Activated naive CD8-positive, alpha-beta T cell (primary cell): Measurements from ENCODE around the gene PPHLN1.

Source experiments
- H3K27ac Mint-ChIP-seq: one replicate; pipeline ENCODE4 v1.8.0; 2021; ENCODE audit warnings: mixed read lengths
- H3K27me3 Mint-ChIP-seq: one replicate; pipeline ENCODE4 v1.8.0; 2021; ENCODE audit warnings: mixed read lengths
- H3K36me3 Mint-ChIP-seq: one replicate; pipeline ENCODE4 v1.8.0; 2021; ENCODE audit warnings: mixed read lengths
- H3K4me1 Mint-ChIP-seq: one replicate; pipeline ENCODE4 v1.8.0; 2021; ENCODE audit warnings: low read depth, mixed read lengths
- H3K4me3 Mint-ChIP-seq: one replicate; pipeline ENCODE4 v1.8.0; 2021; ENCODE audit warnings: mild to moderate bottlenecking, mixed read lengths
- H3K9me3 Mint-ChIP-seq: one replicate; pipeline ENCODE4 v1.8.0; 2021; ENCODE audit warnings: low read depth, mixed read lengths

PPHLN1 gene

GRCh38 chr12:42462486-42462885 lies 136.5 kb downstream of the PPHLN1 start:
- Mint-ChIP-seq H3K27ac (no peak overlapping the region), H3K36me3 (no peaks in the 10 kb centered on the region), H3K27me3 (peaks cover 17% of the 10 kb centered on the region), H3K4me1 (no peaks in the 10 kb centered on the region), H3K9me3 (no peaks in the 10 kb centered on the region), H3K4me3 (no peak overlapping the region)

- Mint-ChIP-seq H3K27me3 (peaks cover 23% of the 10 kb centered on the region), H3K27ac (no peak overlapping the region), H3K4me3 (no peak overlapping the region), H3K9me3 (no peaks in the 10 kb centered on the region), H3K36me3 (no peaks in the 10 kb centered on the region), H3K4me1 (peaks cover 5% of the 10 kb centered on the region)
These were observed 137.7 kb downstream of the PPHLN1 start for GRCh38 chr12:42463671-42464070.

DNA sequence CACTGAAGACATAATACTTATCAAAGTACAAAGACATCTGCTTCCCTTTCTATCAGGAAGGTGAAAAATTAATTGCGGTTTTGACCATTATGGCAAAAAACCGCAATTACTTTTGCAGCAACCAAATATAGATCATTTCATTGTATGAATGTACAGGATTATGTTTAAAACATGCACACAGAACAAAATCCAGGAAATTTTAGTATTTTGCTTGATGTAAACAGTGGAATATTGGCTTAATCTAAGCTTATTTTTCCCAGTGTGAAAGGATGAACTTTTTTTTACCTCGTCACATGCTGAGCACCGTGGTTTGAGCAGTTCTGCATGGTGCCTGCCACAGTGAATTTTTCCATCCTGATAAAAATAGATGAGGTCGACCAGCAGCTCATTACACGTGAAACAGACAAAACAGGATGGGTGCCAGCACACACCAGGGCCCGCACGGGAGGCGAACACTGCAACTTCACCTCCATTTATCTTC lies 142.4 kb downstream of the PPHLN1 start:
- H3K27me3 Mint-ChIP-seq, result peaks cover 26% of the 10 kb centered on the region
- H3K27ac Mint-ChIP-seq, result no peak overlapping the region
- no peaks in the 10 kb centered on the region for H3K9me3 Mint-ChIP-seq
- no peak overlapping the region for H3K4me3 Mint-ChIP-seq
- peaks cover 14% of the 10 kb centered on the region for H3K4me1 Mint-ChIP-seq
- H3K36me3 Mint-ChIP-seq, result peaks cover 2% of the 10 kb centered on the region

DNA sequence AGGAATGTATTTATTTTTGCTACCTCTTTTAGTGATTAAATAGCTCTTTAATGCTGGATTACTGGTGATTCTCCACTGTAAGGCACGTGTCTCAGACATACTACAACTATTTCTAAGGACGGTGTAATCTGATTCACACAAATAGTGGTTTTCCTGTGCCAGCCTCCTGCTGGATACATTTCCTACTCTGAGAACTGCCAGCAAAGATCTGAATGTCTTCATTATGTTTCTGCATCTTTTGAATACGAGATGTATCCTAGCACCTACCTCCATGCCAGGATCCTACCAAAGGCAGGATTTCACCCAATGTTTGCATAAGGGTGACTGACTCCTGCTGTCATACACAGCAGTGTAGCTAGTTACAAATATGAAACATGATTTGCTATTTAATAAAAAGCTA lies 143.0 kb downstream of the PPHLN1 start:
- no peak overlapping the region for H3K4me3 Mint-ChIP-seq
- H3K27ac Mint-ChIP-seq, result no peak overlapping the region
- peaks cover 2% of the 10 kb centered on the region for H3K36me3 Mint-ChIP-seq
- H3K9me3 Mint-ChIP-seq, result no peaks in the 10 kb centered on the region
- peaks cover 14% of the 10 kb centered on the region for H3K4me1 Mint-ChIP-seq
- peaks cover 26% of the 10 kb centered on the region for H3K27me3 Mint-ChIP-seq

DNA sequence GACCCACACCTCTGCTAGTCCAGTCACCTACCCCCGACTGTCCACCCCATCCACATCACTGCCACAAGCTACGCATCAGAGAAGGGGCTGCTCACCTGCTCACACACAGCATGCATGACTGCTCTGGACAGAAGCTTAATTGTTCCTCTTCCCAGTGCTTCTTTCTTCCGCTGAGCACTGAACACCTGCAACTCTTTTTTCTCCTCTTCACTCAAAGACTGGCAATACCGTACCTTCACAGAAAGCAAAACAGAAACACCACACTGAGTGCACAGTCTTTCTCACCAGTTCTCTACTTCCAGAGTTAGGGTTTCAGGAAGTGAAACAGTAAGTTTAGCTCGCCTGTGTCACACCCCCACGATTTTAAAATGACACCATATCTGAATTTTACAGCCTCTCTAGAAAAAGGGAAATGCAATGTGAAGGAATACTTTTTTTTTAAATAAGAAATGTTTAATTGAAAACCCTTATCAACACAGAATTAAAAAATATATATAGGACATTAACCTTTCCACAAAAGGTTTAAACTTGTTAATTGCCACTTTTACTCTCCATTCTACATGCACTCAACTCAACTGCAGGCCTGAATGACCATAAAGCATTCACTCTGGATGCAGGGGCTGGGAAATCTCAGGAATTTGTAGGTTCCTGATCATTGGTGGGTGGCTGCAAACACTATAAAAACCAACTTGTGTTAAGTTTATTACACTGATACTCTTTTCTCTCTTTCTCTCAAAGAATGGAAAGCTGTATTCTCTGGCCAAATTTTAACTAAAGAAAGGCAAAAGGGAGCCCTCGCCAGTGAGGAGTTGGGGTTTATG lies 143.6 kb downstream of the PPHLN1 start:
- Mint-ChIP-seq H3K27ac (peak overlapping the region; percentile 6), H3K4me1 (peaks cover 14% of the 10 kb centered on the region), H3K4me3 (peak overlapping the region; percentile 18), H3K27me3 (peaks cover 26% of the 10 kb centered on the region), H3K9me3 (no peaks in the 10 kb centered on the region), H3K36me3 (peaks cover 2% of the 10 kb centered on the region)

- Mint-ChIP-seq H3K4me1 (peaks cover 14% of the 10 kb centered on the region), H3K4me3 (no peak overlapping the region), H3K27ac (no peak overlapping the region)
These were observed 146.4 kb downstream of the PPHLN1 start for GRCh38 chr12:42472376-42472775.

GRCh38 chr12:42473130-42473529 lies 147.2 kb downstream of the PPHLN1 start:
- Mint-ChIP-seq H3K4me1 (peaks cover 14% of the 10 kb centered on the region), H3K36me3 (peaks cover 2% of the 10 kb centered on the region), H3K9me3 (no peaks in the 10 kb centered on the region), H3K4me3 (no peak overlapping the region), H3K27ac (no peak overlapping the region), H3K27me3 (peaks cover 25% of the 10 kb centered on the region)

More at GRCh38 chr12:42472376-42472775, 146.4 kb downstream of the PPHLN1 start:
- no peaks in the 10 kb centered on the region for H3K9me3 Mint-ChIP-seq
- H3K27me3 Mint-ChIP-seq, result peaks cover 23% of the 10 kb centered on the region
- H3K36me3 Mint-ChIP-seq, result peaks cover 2% of the 10 kb centered on the region

DNA sequence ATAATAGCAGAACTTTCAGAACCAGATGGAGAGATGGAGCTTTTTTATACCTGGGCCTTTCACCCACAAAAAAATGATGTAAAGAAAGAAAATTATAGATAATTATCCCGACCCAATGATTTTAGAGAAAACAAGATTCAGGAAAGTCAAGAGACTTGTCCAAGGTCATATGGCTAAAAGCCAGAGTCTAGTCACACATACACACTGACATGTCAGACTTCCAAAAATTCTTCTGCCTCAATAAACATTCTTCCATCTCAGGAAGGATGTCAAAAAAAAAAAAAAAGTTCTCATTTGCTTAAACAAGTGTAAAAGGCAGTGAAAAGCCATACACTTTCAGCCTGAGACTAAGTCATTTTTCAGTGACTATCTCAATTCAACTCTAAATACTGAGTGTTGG lies 147.6 kb downstream of the PPHLN1 start:
- Mint-ChIP-seq H3K9me3 (no peaks in the 10 kb centered on the region), H3K27me3 (peaks cover 24% of the 10 kb centered on the region), H3K4me3 (no peak overlapping the region), H3K27ac (no peak overlapping the region), H3K4me1 (peaks cover 10% of the 10 kb centered on the region), H3K36me3 (peaks cover 2% of the 10 kb centered on the region)

DNA sequence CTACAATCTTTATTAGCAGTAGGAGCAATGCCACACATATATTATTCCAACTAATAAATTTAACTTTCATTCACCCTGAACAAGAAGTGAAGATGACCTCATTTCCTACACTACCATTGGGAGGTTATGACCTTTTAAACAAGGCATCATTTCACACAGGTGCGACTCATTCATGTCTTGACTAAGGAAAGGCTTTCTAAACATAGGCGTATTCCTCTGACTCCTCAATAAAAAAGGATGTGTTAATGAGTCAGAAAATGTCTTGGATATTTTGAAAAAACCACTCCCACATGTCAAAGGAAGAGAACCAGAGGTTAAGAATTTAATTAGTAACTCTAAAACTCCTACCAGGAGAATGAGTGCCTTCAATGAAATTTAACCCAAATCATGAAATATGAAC lies 148.4 kb downstream of the PPHLN1 start:
- Mint-ChIP-seq H3K4me1 (peaks cover 2% of the 10 kb centered on the region), H3K27ac (no peak overlapping the region), H3K9me3 (no peaks in the 10 kb centered on the region), H3K27me3 (peaks cover 24% of the 10 kb centered on the region), H3K36me3 (peaks cover 2% of the 10 kb centered on the region), H3K4me3 (no peak overlapping the region)

- Mint-ChIP-seq H3K9me3 (no peaks in the 10 kb centered on the region), H3K27me3 (peaks cover 27% of the 10 kb centered on the region), H3K4me3 (no peak overlapping the region), H3K36me3 (peaks cover 2% of the 10 kb centered on the region), H3K4me1 (no peaks in the 10 kb centered on the region), H3K27ac (no peak overlapping the region)
These were observed 149.1 kb downstream of the PPHLN1 start for GRCh38 chr12:42475106-42475505.

DNA sequence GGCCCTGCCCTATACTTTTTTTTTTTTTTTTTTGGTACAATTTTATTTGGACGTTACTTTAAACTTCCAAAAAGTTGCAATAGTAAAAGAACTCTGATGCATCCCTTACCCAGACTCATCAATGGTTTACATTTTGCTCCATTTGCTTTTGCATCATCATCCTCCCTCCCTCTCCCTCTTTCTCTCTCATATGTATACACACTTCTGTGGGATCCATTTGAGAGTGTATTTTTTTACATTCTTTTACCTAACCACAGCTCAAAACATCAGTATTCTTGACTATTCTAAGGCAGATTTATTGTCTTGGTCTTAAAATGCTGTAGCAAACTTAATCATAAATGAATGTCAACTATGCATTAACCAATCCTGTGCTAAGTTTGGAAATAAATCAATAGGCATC lies 152.0 kb downstream of the PPHLN1 start:
- Mint-ChIP-seq H3K27ac (no peak overlapping the region), H3K9me3 (no peaks in the 10 kb centered on the region), H3K36me3 (no peaks in the 10 kb centered on the region), H3K27me3 (peaks cover 45% of the 10 kb centered on the region), H3K4me1 (peaks cover 7% of the 10 kb centered on the region), H3K4me3 (no peak overlapping the region)

GRCh38 chr12:42481368-42481767 lies 155.4 kb downstream of the PPHLN1 start:
- Mint-ChIP-seq H3K4me1 (peaks cover 14% of the 10 kb centered on the region), H3K27ac (no peak overlapping the region), H3K9me3 (no peaks in the 10 kb centered on the region), H3K4me3 (no peak overlapping the region), H3K36me3 (no peaks in the 10 kb centered on the region), H3K27me3 (peaks cover 57% of the 10 kb centered on the region)

DNA sequence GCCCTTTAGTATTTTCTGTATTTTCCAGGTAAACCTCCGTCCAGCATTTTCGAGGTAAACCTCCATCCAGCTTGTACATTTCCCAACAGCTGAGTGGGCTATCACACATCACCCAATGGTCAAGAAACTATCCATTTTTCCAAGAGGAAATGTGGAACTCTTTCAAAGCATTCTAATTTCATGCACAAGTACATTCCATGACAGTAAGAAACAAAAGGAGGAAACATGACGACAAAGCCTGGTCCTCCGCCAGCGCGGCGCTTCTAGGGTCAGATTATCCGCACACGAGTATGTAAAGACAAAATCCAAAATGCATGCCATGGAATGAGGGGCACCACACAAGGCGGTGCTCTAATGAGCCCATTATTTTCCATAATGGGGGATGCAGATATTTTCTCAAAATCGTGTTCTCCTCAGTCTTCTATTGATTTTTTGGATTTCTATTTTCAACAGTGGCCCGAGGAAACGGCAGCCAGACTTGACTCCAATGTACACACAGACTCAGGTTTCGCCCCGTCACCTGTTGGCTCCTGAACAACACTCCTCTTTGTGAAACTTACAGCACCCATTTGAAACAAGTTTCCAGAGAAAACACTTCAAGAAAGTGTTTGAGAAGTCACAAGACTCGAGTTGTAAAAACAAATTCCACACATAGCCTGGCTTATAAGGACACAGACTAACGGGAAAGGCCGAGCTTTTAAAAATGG lies 156.2 kb downstream of the PPHLN1 start:
- H3K4me3 Mint-ChIP-seq, result peak overlapping the region; percentile 74
- H3K27ac Mint-ChIP-seq, result no peak overlapping the region
- H3K27me3 Mint-ChIP-seq, result peaks cover 58% of the 10 kb centered on the region
- no peaks in the 10 kb centered on the region for H3K9me3 Mint-ChIP-seq
- peaks cover 14% of the 10 kb centered on the region for H3K4me1 Mint-ChIP-seq
- no peaks in the 10 kb centered on the region for H3K36me3 Mint-ChIP-seq

DNA sequence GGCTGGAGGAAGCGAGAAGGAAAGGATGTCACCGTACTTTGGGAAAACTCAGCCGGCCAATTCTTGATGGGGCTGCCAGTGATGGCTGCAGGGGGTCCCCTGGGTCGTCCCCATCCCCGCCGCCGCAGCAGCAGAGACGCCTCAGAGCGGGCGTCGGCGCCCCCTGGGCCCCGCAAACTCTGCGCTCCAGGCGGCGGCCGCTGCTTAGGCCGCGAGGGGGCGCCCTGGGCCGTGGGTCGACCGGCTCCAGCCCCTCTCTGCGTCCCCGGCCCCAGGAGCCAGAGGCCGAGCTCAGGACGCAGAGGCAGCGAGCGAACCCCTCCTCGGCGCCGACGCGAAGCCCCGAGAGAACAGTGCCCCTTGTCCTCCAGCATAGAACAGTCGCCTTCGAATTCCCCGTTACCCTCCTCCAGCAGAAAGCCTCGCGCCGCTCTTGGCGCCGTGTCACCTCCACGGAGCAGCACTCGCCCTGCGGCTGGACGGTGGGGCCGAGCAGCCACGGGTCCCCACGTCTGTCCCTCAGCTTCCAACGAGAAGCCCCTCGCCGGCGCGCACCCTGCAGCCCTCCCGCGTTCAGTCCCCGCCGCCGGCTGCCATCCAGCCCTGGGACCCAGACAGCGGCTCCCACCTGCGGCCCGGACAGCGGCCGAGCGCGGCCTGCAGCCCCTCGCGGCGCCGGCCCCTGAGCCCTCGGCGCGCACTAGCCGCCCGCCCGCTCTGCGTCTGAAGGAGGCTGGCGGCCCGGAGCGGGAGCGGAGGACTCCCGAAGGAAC lies 157.0 kb downstream of the PPHLN1 start:
- H3K9me3 Mint-ChIP-seq, result no peaks in the 10 kb centered on the region
- H3K36me3 Mint-ChIP-seq, result no peaks in the 10 kb centered on the region
- peaks cover 14% of the 10 kb centered on the region for H3K4me1 Mint-ChIP-seq
- H3K4me3 Mint-ChIP-seq, result peak overlapping the region; percentile 74
- peaks cover 60% of the 10 kb centered on the region for H3K27me3 Mint-ChIP-seq
- no peak overlapping the region for H3K27ac Mint-ChIP-seq

DNA sequence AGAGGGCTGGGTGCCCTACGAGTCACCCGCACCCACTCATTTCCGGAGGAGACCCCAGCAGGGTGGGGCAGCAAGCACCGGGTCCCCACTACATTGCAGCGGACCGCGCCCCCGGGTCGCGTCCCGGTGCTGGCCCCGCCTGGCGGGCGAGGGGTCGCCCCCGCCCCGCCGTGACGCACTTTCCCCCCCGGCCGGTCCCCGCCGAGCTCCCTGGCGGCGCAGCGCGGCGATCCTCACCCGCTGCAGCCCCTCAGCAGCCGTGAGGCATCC lies 157.5 kb downstream of the PPHLN1 start:
- Mint-ChIP-seq H3K4me1 (peaks cover 14% of the 10 kb centered on the region), H3K27ac (no peak overlapping the region)

More for the DNA sequence above, 157.5 kb downstream of the PPHLN1 start:
- peak overlapping the region; percentile 84 for H3K4me3 Mint-ChIP-seq
- H3K9me3 Mint-ChIP-seq, result no peaks in the 10 kb centered on the region
- H3K36me3 Mint-ChIP-seq, result no peaks in the 10 kb centered on the region
- H3K27me3 Mint-ChIP-seq, result peaks cover 59% of the 10 kb centered on the region
